ENCODE measurements around the gene ERMP1. TPM values are rescaled to one million over a fixed set of nuclear protein-coding genes. Genes with fewer than 3 reads are reported as not detected.

The ERMP1 gene
- polyA plus RNA-seq, 1 donor from 2014 or later: 7.8 TPM

GRCh38 chr9:5872511-5872910, 39.6 kb upstream of the ERMP1 start:
- Histone ChIP-seq H3F3A (ENCODE audit: insufficient read depth, low read length, poor library complexity, severe bottlenecking) (no peaks in the 10 kb centered on the region), H2AFZ (ENCODE audit: low read depth, low read length) (no peak overlapping the region), H3K27me3 (ENCODE audit: insufficient read depth, low read depth, low read length) (no peaks in the 10 kb centered on the region), H3K9me3 (ENCODE audit: low read length) (no peaks in the 10 kb centered on the region), H3K9me2 (ENCODE audit: insufficient read depth, low read length) (no peaks in the 10 kb centered on the region), H3K36me3 (ENCODE audit: insufficient read depth, low read length) (no peaks in the 10 kb centered on the region), H3K9ac (ENCODE audit: low read length) (no peak overlapping the region), H3K4me3 (ENCODE audit: low read length) (no peak overlapping the region), H3K79me2 (replicated peaks; ENCODE audit: insufficient read depth, low read length) (no peaks in the 10 kb centered on the region), H4K20me1 (ENCODE audit: insufficient read depth) (no peaks in the 10 kb centered on the region), H3K27ac (ENCODE audit: low read length) (no peak overlapping the region), H3K4me2 (ENCODE audit: low read length) (no peak overlapping the region)
- TF ChIP-seq SMC3 (conservative IDR thresholded peaks at IDR 0.05; ENCODE audit: poor library complexity) (no peak), EP300 (conservative IDR thresholded peaks at IDR 0.05; ENCODE audit: poor library complexity, severe bottlenecking) (no peak), CTCF (IDR thresholded peaks at IDR 0.05; ENCODE audit: poor library complexity, severe bottlenecking) (no peak), TAF1 (IDR thresholded peaks at IDR 0.05; ENCODE audit: low read depth) (no peak), POLR2AphosphoS5 (IDR thresholded peaks at IDR 0.05) (no peak)

- no peak overlapping the region for H3K4me3 ChIP-seq (ENCODE audit: low read length)
- H3K9ac ChIP-seq (ENCODE audit: low read length): no peak overlapping the region
- no peaks in the 10 kb centered on the region for H3F3A ChIP-seq (ENCODE audit: insufficient read depth, low read length, poor library complexity, severe bottlenecking)
- no peak overlapping the region for H2AFZ ChIP-seq (ENCODE audit: low read depth, low read length)
- H3K79me2 ChIP-seq (replicated peaks; ENCODE audit: insufficient read depth, low read length): no peaks in the 10 kb centered on the region
- H3K9me3 ChIP-seq (ENCODE audit: low read length): no peaks in the 10 kb centered on the region
- no peaks in the 10 kb centered on the region for H3K36me3 ChIP-seq (ENCODE audit: insufficient read depth, low read length)
- no peak overlapping the region for H3K4me2 ChIP-seq (ENCODE audit: low read length)
- H4K20me1 ChIP-seq (ENCODE audit: insufficient read depth): no peaks in the 10 kb centered on the region
- TF ChIP-seq MXI1 (conservative IDR thresholded peaks at IDR 0.05; ENCODE audit: poor library complexity, severe bottlenecking) (no peak), REST (IDR thresholded peaks at IDR 0.05; ENCODE audit: borderline replicate concordance) (no peak), SMC3 (conservative IDR thresholded peaks at IDR 0.05; ENCODE audit: poor library complexity) (no peak), EZH2 (IDR thresholded peaks at IDR 0.05; ENCODE audit: borderline replicate concordance, insufficient read depth, low read length, poor library complexity, severe bottlenecking) (no peak), POLR2AphosphoS5 (IDR thresholded peaks at IDR 0.05) (no peak)
- no peaks in the 10 kb centered on the region for H3K9me2 ChIP-seq (ENCODE audit: insufficient read depth, low read length)
- H3K27ac ChIP-seq (ENCODE audit: low read length): no peak overlapping the region
- H3K27me3 ChIP-seq (ENCODE audit: insufficient read depth, low read depth, low read length): no peaks in the 10 kb centered on the region
Observed at GRCh38 chr9:5871785-5872184, 38.9 kb upstream of the ERMP1 start.

GRCh38 chr9:5870691-5871090, 37.8 kb upstream of the ERMP1 start:
- Histone ChIP-seq H3K27me3 (ENCODE audit: insufficient read depth, low read depth, low read length) (no peaks in the 10 kb centered on the region), H4K20me1 (ENCODE audit: insufficient read depth) (no peaks in the 10 kb centered on the region), H3K4me3 (ENCODE audit: low read length) (no peak overlapping the region), H2AFZ (ENCODE audit: low read depth, low read length) (no peak overlapping the region), H3K36me3 (ENCODE audit: insufficient read depth, low read length) (no peaks in the 10 kb centered on the region), H3K9me3 (ENCODE audit: low read length) (no peaks in the 10 kb centered on the region), H3K27ac (ENCODE audit: low read length) (no peak overlapping the region), H3K9me2 (ENCODE audit: insufficient read depth, low read length) (no peaks in the 10 kb centered on the region), H3K4me2 (ENCODE audit: low read length) (no peak overlapping the region), H3K79me2 (replicated peaks; ENCODE audit: insufficient read depth, low read length) (no peaks in the 10 kb centered on the region), H3F3A (ENCODE audit: insufficient read depth, low read length, poor library complexity, severe bottlenecking) (no peaks in the 10 kb centered on the region), H3K9ac (ENCODE audit: low read length) (no peak overlapping the region)
- TF ChIP-seq SMC3 (conservative IDR thresholded peaks at IDR 0.05; ENCODE audit: poor library complexity): no peak
- TF ChIP-seq EZH2 (IDR thresholded peaks at IDR 0.05; ENCODE audit: borderline replicate concordance, insufficient read depth, low read length, poor library complexity, severe bottlenecking): no peak
